ENCODE results near the gene HTRA3.

- TF ChIP-seq BACH2 (CRISPR knock-in tag; IDR thresholded peaks at IDR 0.05; ENCODE audit: borderline replicate concordance) = no peak
- TF ChIP-seq CSDC2 (CRISPR knock-in tag; IDR thresholded peaks at IDR 0.05) = no peak
- no peak for TF ChIP-seq SNAI2 (CRISPR knock-in tag; IDR thresholded peaks at IDR 0.05)
- no peak for TF ChIP-seq ZFP3 (CRISPR knock-in tag; IDR thresholded peaks at IDR 0.05)
- no peak for TF ChIP-seq OSR1 (CRISPR knock-in tag; IDR thresholded peaks at IDR 0.05)
- TF ChIP-seq PATZ1 (CRISPR knock-in tag; IDR thresholded peaks at IDR 0.05; ENCODE audit: borderline replicate concordance) = no peak
- no peak for TF ChIP-seq CSRNP3 (CRISPR knock-in tag; IDR thresholded peaks at IDR 0.05)
Measured at GRCh38 chr4:8332891-8333331, 63.4 kb downstream of the HTRA3 start.

All from SK-N-SH treated with all-trans-retinoic acid at 6 μM for 48 hours (cell line).